Activated B cell treated with CpG ODN at 0.5 μM for 24 hours (primary cell): ENCODE data around the gene RAB3A. TPM values are rescaled to one million over a fixed set of nuclear protein-coding genes. Genes with fewer than 3 reads are reported as not detected.
A peak's percentile ranks its signal among the peaks of the same experiment; 100 is the strongest.

Experiments used
- ATAC-seq: fragments of 200-7000 bp; cut with Tn5 transposase; one replicate; pipeline ENCODE4 v1.10.0; 2021; ENCODE audit warnings: low read depth, mild to moderate bottlenecking, moderate library complexity
- CTCF ChIA-PET: fragments of 350-600 bp; sonication (Branson Sonifier 250); formaldehyde crosslinking; loops from one replicate; lab custom pipeline; 2021; ENCODE audit warnings: antibody characterized with exemption; lab: Charles Lee
- POLR2A ChIA-PET: fragments of 350-600 bp; sonication (Branson Sonifier 250); formaldehyde crosslinking; loops from one replicate; lab custom pipeline; 2021; ENCODE audit warnings: antibody characterized with exemption; lab: Charles Lee
- DNase-seq: peaks from one replicate; pipeline ENCODE4 v3.0.0; 2022
- H3K27ac Mint-ChIP-seq: one replicate; pipeline ENCODE4 v1.8.0; 2020; ENCODE audit warnings: mixed read lengths
- H3K27me3 Mint-ChIP-seq: one replicate; pipeline ENCODE4 v1.8.0; 2021; ENCODE audit warnings: mixed read lengths
- H3K36me3 Mint-ChIP-seq: one replicate; pipeline ENCODE4 v1.8.0; 2021; ENCODE audit warnings: low read depth, mixed read lengths
- H3K4me1 Mint-ChIP-seq: one replicate; pipeline ENCODE4 v1.8.0; 2021; ENCODE audit warnings: mixed read lengths
- H3K4me3 Mint-ChIP-seq: one replicate; pipeline ENCODE4 v1.8.0; 2020; ENCODE audit warnings: mild to moderate bottlenecking, mixed read lengths
- H3K9me3 Mint-ChIP-seq: one replicate; pipeline ENCODE4 v1.8.0; 2020; ENCODE audit warnings: mixed read lengths
- CTCF ChIP-seq: fragments of 200-600 bp; IDR thresholded peaks from one replicate; pipeline ENCODE4 v1.8.0; 2022; ENCODE audit warnings: antibody characterized with exemption, mild to moderate bottlenecking
- intact Hi-C: fragments of 100-400 bp; cut with micrococcal nuclease; formaldehyde crosslinking; loops from one replicate; pipeline ENCODE4 v1.15.1; 2024
- total RNA-seq: library from RNA; stranded (reverse); gene quantifications from 2 replicates; pipeline ENCODE4 v1.2.3, GENCODE V29; 2022

The RAB3A gene
- total RNA-seq, 1 donor from 2014 or later: 4.1 TPM

DNA sequence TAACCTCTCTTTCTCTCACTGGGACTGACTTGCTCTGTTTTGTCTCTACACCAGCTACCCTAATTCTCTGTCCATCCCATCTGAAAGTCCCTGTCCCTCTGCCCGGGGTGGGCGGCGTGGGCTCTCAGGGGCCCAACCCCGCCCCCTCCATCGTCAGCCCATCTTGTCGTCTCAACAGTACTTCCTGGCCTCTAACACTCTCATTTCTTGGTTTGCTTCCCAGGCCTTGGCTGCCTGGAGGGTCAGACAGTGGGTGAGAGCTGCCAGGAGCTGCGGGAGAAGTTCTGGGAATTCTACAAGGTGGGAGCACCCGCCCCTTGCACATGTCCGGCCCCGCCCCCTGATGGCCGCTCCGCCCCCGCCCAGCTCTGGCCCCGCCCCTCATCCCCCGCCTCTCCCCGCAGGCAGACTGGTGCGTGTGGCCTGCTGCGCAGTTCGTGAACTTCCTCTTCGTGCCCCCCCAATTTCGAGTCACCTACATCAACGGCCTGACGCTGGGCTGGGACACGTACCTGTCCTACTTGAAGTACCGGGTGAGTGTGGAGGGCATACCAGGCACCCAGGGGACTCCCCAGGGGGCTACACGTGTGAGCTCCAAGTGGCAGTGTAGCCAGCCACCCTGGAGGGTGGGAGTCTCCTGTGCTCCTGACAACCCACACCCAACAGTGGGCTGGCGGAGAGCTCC is 9.1 kb downstream of the RAB3A start:
- Mint-ChIP-seq H3K4me3 (peak overlapping the region; percentile 87), H3K9me3 (no peaks in the 10 kb centered on the region), H3K27ac (peak overlapping the region; percentile 95), H3K4me1 (peaks cover 34% of the 10 kb centered on the region), H3K27me3 (no peaks in the 10 kb centered on the region), H3K36me3 (peaks cover 36% of the 10 kb centered on the region)
- ChIA-PET POLR2A (interaction anchor here (0.6 to 19.0 kb wide), 6 partner anchors 10 to 194 kb away, joined by 3 to 437 read pairs (median 10); partner anchors contain the start of genes IFI30, JUND and RAB3A), CTCF (interaction anchor here (1.0 to 1.2 kb wide), 3 partner anchors 27 to 85 kb away, joined by 3 to 4 read pairs (median 3); no protein-coding TSS in a partner anchor)
- intact Hi-C loops: loop anchor here (5.0 kb wide), 1 partner anchor 328 kb away; the partner anchor contains the start of gene ELL
- DNase-seq (no peak), ATAC-seq (no peak)
- TF ChIP-seq CTCF: no peak

- intact Hi-C loops: loop anchor here (5.0 kb wide), 1 partner anchor 328 kb away; the partner anchor contains the start of gene ELL
- Mint-ChIP-seq H3K9me3 (no peaks in the 10 kb centered on the region), H3K4me3 (peak overlapping the region; percentile 87), H3K27me3 (no peaks in the 10 kb centered on the region), H3K4me1 (peaks cover 34% of the 10 kb centered on the region), H3K27ac (peak overlapping the region; percentile 95), H3K36me3 (peaks cover 34% of the 10 kb centered on the region)
- no peak for TF ChIP-seq CTCF
- ChIA-PET CTCF (interaction anchor here (1.0 to 1.2 kb wide), 2 partner anchors 26 to 58 kb away, joined by 3 to 4 read pairs; no protein-coding TSS in a partner anchor), POLR2A (interaction anchor here (1.5 to 19.0 kb wide), 6 partner anchors 10 to 193 kb away, joined by 3 to 437 read pairs (median 38); partner anchors contain the start of genes IFI30, JUND and RAB3A)
- no peak for ATAC-seq
- DNase-seq: no peak
Observed at GRCh38 chr19:18194181-18194530, 9.7 kb downstream of the RAB3A start.

DNA sequence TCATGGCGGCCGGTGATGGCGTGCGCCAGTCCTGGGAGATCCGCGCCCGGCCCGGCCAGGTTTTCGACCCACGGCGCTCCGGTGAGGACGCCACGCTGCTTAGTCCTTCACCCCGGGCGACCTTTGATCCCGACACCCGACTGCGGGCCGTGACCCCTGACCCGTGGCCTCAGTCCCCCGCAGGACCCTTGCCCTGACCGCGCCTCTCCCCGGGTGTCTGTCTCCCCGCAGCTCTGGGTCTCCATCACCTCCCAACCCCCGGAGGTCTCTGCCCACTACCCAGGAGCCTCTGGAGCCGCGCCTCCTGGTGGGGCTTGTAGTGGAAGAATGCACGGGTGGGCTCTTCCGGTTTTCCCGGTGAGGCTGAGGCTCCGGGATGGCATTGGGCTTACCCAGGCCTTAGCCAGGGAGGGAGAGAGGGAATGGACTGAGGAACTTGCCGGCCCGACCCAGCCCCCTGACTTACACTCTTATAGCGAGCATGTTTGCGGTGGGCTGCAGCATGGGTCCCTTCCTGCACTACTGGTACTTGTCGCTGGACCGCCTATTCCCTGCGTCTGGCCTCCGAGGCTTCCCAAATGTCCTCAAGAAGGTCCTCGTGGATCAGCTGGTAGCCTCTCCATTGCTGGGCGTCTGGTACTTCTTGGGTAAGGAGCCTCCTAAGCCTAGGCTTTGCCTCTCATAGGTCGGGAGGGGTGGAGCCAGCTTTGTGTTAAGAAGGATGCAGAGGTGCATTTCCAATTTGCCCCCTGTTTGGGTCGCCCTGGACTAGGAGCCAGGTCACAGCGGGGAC is 10.3 kb downstream of the RAB3A start:
- DNase-seq: no peak
- no peak for ATAC-seq
- Mint-ChIP-seq H3K9me3 (no peaks in the 10 kb centered on the region), H3K36me3 (peaks cover 30% of the 10 kb centered on the region), H3K27me3 (no peaks in the 10 kb centered on the region), H3K4me3 (peak overlapping the region; percentile 87), H3K27ac (peak overlapping the region; percentile 95), H3K4me1 (peaks cover 38% of the 10 kb centered on the region)
- intact Hi-C loops: loop anchor here (5.0 kb wide), 1 partner anchor 329 kb away; the partner anchor contains the start of gene ELL
- ChIA-PET POLR2A (interaction anchor here (0.6 to 19.0 kb wide), 21 partner anchors 11 to 193 kb away, joined by 3 to 437 read pairs (median 7); partner anchors contain the start of genes ARRDC2, IFI30, IQCN and JUND), CTCF (interaction anchor here (1.0 to 2.2 kb wide), 6 partner anchors 16 to 135 kb away, joined by 4 to 19 read pairs (median 6); no protein-coding TSS in a partner anchor)
- TF ChIP-seq CTCF: no peak

- POLR2A ChIA-PET: interaction anchor here (0.6 to 19.0 kb wide), 28 partner anchors 8 to 260 kb away, joined by 3 to 437 read pairs (median 7); partner anchors contain the start of genes ARRDC2, CCDC124, IFI30 and IQCN
- peak; percentile 83 for ATAC-seq
- CTCF ChIA-PET: interaction anchor here (0.9 to 2.3 kb wide), 20 partner anchors 9 to 255 kb away, joined by 3 to 23 read pairs (median 7); partner anchors contain the start of genes IFI30 and RAB3A
- DNase-seq: peak; percentile 90
- peaks cover 40% of the 10 kb centered on the region for H3K4me1 Mint-ChIP-seq
- peak within 1 kb of the TSS; percentile 95 for H3K27ac Mint-ChIP-seq
- intact Hi-C loops: loop anchor here (1.0 to 5.0 kb wide), 7 partner anchors 11 to 329 kb away; partner anchors contain the start of genes ELL, IFI30, LSM4 and RAB3A
- H3K27me3 Mint-ChIP-seq: no peaks in the 10 kb centered on the region
- H3K36me3 Mint-ChIP-seq: peaks cover 22% of the 10 kb centered on the region
- no peaks in the 10 kb centered on the region for H3K9me3 Mint-ChIP-seq
- H3K4me3 Mint-ChIP-seq: peak within 1 kb of the TSS; percentile 87
- no peak for TF ChIP-seq CTCF
Observed at GRCh38 chr19:18192673-18193387, 11.0 kb downstream of the RAB3A start, which contains the start of gene MPV17L2. MPV17L2 (plus strand) TSS chr19:18193218; CDS start chr19:18193282, 64 bp downstream.
